H1 (cell line): Measurements from ENCODE around the gene MAML3. TPM values are rescaled to one million over a fixed set of nuclear protein-coding genes. Genes with fewer than 3 reads are reported as not detected.

Experiments used
- CTCF ChIA-PET: fragments of 300-600 bp; sonication (Branson Sonifier 250); formaldehyde crosslinking; loops from one replicate; lab custom pipeline; 2021; ENCODE audit not compliant: partially characterized antibody; lab: Charles Lee
- POLR2A ChIA-PET: fragments of 300-600 bp; sonication (Branson Sonifier 250); formaldehyde crosslinking; loops from one replicate; lab custom pipeline; 2021; ENCODE audit warnings: inconsistent platforms; ENCODE audit not compliant: partially characterized antibody; lab: Charles Lee
- DNase-seq, 2 experiments: peaks; one replicate each; pipeline versions ENCODE4 v3.0.0 to v3.0.0-alpha.2; 2010 to 2022; ENCODE audit warnings: low spot score in 2 of 2, low read depth in 1 of 2, mixed read lengths in 1 of 2
- FAIRE-seq: peaks from 2 replicates; lab custom pipeline; 2011; peaks lifted over from hg19 to GRCh38; lab: Jason Lieb, UNC
- H2AFZ ChIP-seq: 2 replicates; pipeline ENCODE4 v1.8.1; 2012; ENCODE audit warnings: low read length, inconsistent platforms
- H2AK5ac ChIP-seq: 2 replicates; pipeline ENCODE4 v1.6.1; 2013; ENCODE audit warnings: low read depth, low read length
- H2BK120ac ChIP-seq: replicated peaks from 2 replicates; pipeline ENCODE3; 2013; ENCODE audit warnings: low read depth, low read length, inconsistent platforms
- H2BK12ac ChIP-seq: 2 replicates; pipeline ENCODE4 v1.6.1; 2013; ENCODE audit warnings: low read depth, low read length
- H2BK15ac ChIP-seq: 2 replicates; pipeline ENCODE4 v1.6.1; 2013; ENCODE audit warnings: low read length
- H2BK20ac ChIP-seq: 2 replicates; pipeline ENCODE4 v1.6.1; 2013; ENCODE audit warnings: low read length
- H2BK5ac ChIP-seq: 2 replicates; pipeline ENCODE4 v1.6.1; 2013; ENCODE audit warnings: low read depth, low read length
- H3K14ac ChIP-seq: 2 replicates; pipeline ENCODE4 v1.6.1; 2013; ENCODE audit warnings: inconsistent platforms; ENCODE audit not compliant: insufficient read length
- H3K18ac ChIP-seq: 2 replicates; pipeline ENCODE4 v1.6.1; 2013; ENCODE audit warnings: low read length; ENCODE audit errors: extremely low read depth
- H3K23ac ChIP-seq: 2 replicates; pipeline ENCODE4 v1.6.1; 2013; ENCODE audit warnings: inconsistent platforms; ENCODE audit not compliant: insufficient read length
- H3K23me2 ChIP-seq: 2 replicates; pipeline ENCODE4 v1.6.1; 2013; ENCODE audit warnings: low read depth, low read length
- H3K27ac ChIP-seq: 2 replicates; pipeline ENCODE4 v1.6.1; 2011; ENCODE audit warnings: low read depth, low read length, inconsistent platforms
- H3K27me3 ChIP-seq, 4 experiments: replicated peaks in 1 of 4; 1 replicate in 1 of 4; 2 replicates in 3 of 4; pipeline versions ENCODE4 v1.6.1 to v1.8.1; 2011 to 2013; ENCODE audit warnings: low read length in 3 of 4, mild to moderate bottlenecking in 3 of 4, inconsistent platforms in 2 of 4, mixed read lengths in 2 of 4, moderate library complexity in 1 of 4; ENCODE audit not compliant: control insufficient read depth in 3 of 4, insufficient read depth in 3 of 4; ENCODE audit errors: extremely low read depth in 1 of 4
- H3K36me3 ChIP-seq, 4 experiments: 2 replicates each; pipeline versions ENCODE4 v1.6.1 to v1.8.1; 2011 to 2013; ENCODE audit warnings: mild to moderate bottlenecking in 4 of 4, low read length in 3 of 4, moderate library complexity in 2 of 4, control low read depth in 1 of 4, inconsistent platforms in 1 of 4; ENCODE audit not compliant: insufficient read depth in 4 of 4, control insufficient read depth in 2 of 4
- H3K4ac ChIP-seq: replicated peaks from 2 replicates; pipeline ENCODE3; 2013; ENCODE audit warnings: low read length, low read depth, mixed read lengths, inconsistent platforms; ENCODE audit not compliant: insufficient read length
- H3K4me1 ChIP-seq, 4 experiments: replicated peaks in 1 of 4; 1 replicate in 1 of 4; 2 replicates in 3 of 4; pipeline versions ENCODE4 v1.6.1 to v1.8.1; 2011 to 2013; ENCODE audit warnings: low read length in 3 of 4, inconsistent platforms in 2 of 4, mixed read lengths in 1 of 4; ENCODE audit not compliant: insufficient read depth in 4 of 4, control insufficient read depth in 3 of 4
- H3K4me2 ChIP-seq, 2 experiments: 2 replicates each; pipeline versions ENCODE4 v1.6.1 to v1.8.1; 2011 to 2013; ENCODE audit warnings: low read depth in 2 of 2, low read length in 2 of 2, control low read depth in 1 of 2, inconsistent platforms in 1 of 2, mild to moderate bottlenecking in 1 of 2; ENCODE audit not compliant: insufficient read depth in 1 of 2
- H3K4me3 ChIP-seq, 4 experiments: fragments of 200-600, 300-600 bp in 1 of 4; sonication (generic), shearing (Covaris generic), sonication (Bioruptor Twin) in 1 of 4; 2 replicates each; pipeline versions ENCODE4 v1.5.1 to v1.8.1; 2011 to 2016; ENCODE audit warnings: low read length in 4 of 4, low read depth in 3 of 4, control low read depth in 2 of 4, inconsistent platforms in 2 of 4, mild to moderate bottlenecking in 2 of 4, mixed read lengths in 1 of 4, moderate library complexity in 1 of 4; ENCODE audit not compliant: insufficient read depth in 2 of 4; ENCODE audit errors: extremely low read depth in 1 of 4
- H3K56ac ChIP-seq: replicated peaks from 2 replicates; pipeline ENCODE3; 2013; ENCODE audit warnings: low read depth, mild to moderate bottlenecking, mixed read lengths, low read length, inconsistent platforms; ENCODE audit not compliant: insufficient read length
- H3K79me1 ChIP-seq: 2 replicates; pipeline ENCODE4 v1.6.1; 2013; ENCODE audit warnings: low read depth, low read length, control low read depth
- H3K79me2 ChIP-seq, 2 experiments: 2 replicates each; pipeline versions ENCODE4 v1.6.1 to v1.8.1; 2012 to 2013; ENCODE audit warnings: low read length in 2 of 2, mild to moderate bottlenecking in 2 of 2, inconsistent platforms in 1 of 2; ENCODE audit not compliant: insufficient read depth in 2 of 2, control insufficient read depth in 1 of 2
- H3K9ac ChIP-seq, 4 experiments: replicated peaks in 1 of 4; 1 replicate in 1 of 4; 2 replicates in 3 of 4; pipeline versions ENCODE4 v1.6.1 to v1.8.1; 2011 to 2013; ENCODE audit warnings: low read depth in 3 of 4, low read length in 3 of 4, control low read depth in 2 of 4, mild to moderate bottlenecking in 2 of 4, moderate library complexity in 2 of 4, inconsistent platforms in 1 of 4; ENCODE audit errors: extremely low read depth in 1 of 4
- H3K9me3 ChIP-seq, 2 experiments: 2 replicates each; pipeline versions ENCODE4 v1.6.1 to v1.8.1; 2012 to 2013; ENCODE audit warnings: mild to moderate bottlenecking in 2 of 2, moderate library complexity in 2 of 2, control low read depth in 1 of 2, inconsistent platforms in 1 of 2, low read depth in 1 of 2, low read length in 1 of 2, mixed read lengths in 1 of 2; ENCODE audit not compliant: insufficient read depth in 2 of 2
- H4K20me1 ChIP-seq, 2 experiments: replicated peaks in 1 of 2; 2 replicates each; pipeline versions ENCODE3 to v1.8.1; 2011 to 2013; ENCODE audit warnings: inconsistent platforms in 2 of 2, low read length in 2 of 2, mild to moderate bottlenecking in 1 of 2; ENCODE audit not compliant: insufficient read depth in 2 of 2, control insufficient read depth in 1 of 2
- H4K5ac ChIP-seq: 2 replicates; pipeline ENCODE4 v1.6.1; 2013; ENCODE audit warnings: low read length, low read depth, mixed read lengths, inconsistent platforms; ENCODE audit not compliant: insufficient read length
- H4K8ac ChIP-seq: 2 replicates; pipeline ENCODE4 v1.8.0; 2013; ENCODE audit warnings: mild to moderate bottlenecking, moderate library complexity, low read length, inconsistent platforms; ENCODE audit not compliant: insufficient read depth; ENCODE audit errors: extremely low read depth
- H4K91ac ChIP-seq: replicated peaks from 2 replicates; pipeline ENCODE3; 2013; ENCODE audit warnings: low read length, mixed read lengths, inconsistent platforms; ENCODE audit not compliant: insufficient read length
- CEBPB ChIP-seq: IDR thresholded peaks from 2 replicates; pipeline ENCODE4 v1.6.1; 2012; ENCODE audit warnings: low read depth, low read length
- WGBS, 2 experiments: shearing (Covaris generic) in 1 of 2; methylation state at CpG; one replicate each; pipeline versions ENCODE4 v1.1.6 to v1.1.7; 2013 to 2015; ENCODE audit warnings: low lambda C conversion rate in 2 of 2, mixed read lengths in 2 of 2, inconsistent platforms in 1 of 2, low coverage in 1 of 2, missing lambda C conversion rate in 1 of 2; ENCODE audit not compliant: insufficient replicate concordance in 2 of 2, insufficient coverage in 1 of 2, insufficient read length in 1 of 2; ENCODE audit errors: extremely low coverage in 1 of 2, missing lambda C conversion rate in 1 of 2; 5-methylcytosine and 5-hydroxymethylcytosine counted together
- polyA plus RNA-seq, 7 experiments: library from polyadenylated mRNA; depleted of rRNA in 3 of 7; stranded (reverse) in 5 of 7; unstranded in 2 of 7; fragments of >200 nt in 5 of 7; fragments of 200-250 nt in 2 of 7; gene quantifications; 1 replicate in 5 of 7; 2 replicates in 1 of 7; 4 replicates in 1 of 7; pipeline versions ENCODE4 v1.2.1 to v1.2.3, GENCODE V29; 2011 to 2013; ENCODE audit warnings: missing spikeins in 2 of 7, mixed read lengths in 2 of 7
- total RNA-seq: library from RNA; stranded (reverse); fragmentation: NEBNext Ultra II Directional; extraction: Animal tissue kit (Norgen Biotek cat#: 25700); gene quantifications from 2 replicates; pipeline ENCODE4 v1.2.1, GENCODE V29; 2021

The MAML3 gene
- total and polyA plus RNA-seq, 2 of the 8 experiments (the other 6 are each of a cell fraction or from before 2014, with no cell fraction given) = 2.1 to 5.7 TPM

DNA sequence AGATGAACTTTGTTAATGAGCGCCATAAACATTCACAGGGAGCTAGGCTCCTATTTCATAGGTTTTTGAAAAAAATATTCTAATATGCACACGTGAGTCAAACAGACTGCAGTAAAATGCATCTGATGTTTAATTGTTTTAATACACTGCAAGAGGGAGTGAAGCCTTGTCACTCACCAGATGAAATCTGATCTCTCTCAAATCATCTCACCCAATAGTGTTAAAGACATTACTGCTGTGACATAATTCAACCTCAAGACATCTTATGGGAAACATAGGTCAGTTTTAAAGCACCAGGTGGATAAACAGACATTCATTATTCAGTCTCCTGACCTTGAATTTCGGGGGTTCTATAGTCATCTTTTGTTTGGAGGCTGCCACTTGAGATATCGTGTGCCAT, 148.3 kb downstream of the MAML3 start:
- no peak overlapping the region for H3K4ac ChIP-seq
- no peak overlapping the region for H2BK15ac ChIP-seq
- no peak overlapping the region for H2BK120ac ChIP-seq
- ChIA-PET POLR2A (no interaction called here), CTCF (interaction anchor here (1.1 kb wide), 1 partner anchor 43 kb away, joined by 3 read pairs; no protein-coding TSS in a partner anchor)
- no peak overlapping the region; a peak in 1 of 4 replicates for H3K4me2 ChIP-seq
- H2BK5ac ChIP-seq = no peak overlapping the region
- H3K23me2 ChIP-seq = no peaks in the 10 kb centered on the region
- H3K79me1 ChIP-seq = no peaks in the 10 kb centered on the region
- H3K27ac ChIP-seq = no peak overlapping the region
- DNase-seq (no peak), FAIRE-seq (no peak)
- no peak overlapping the region for H3K9ac ChIP-seq
- H4K5ac ChIP-seq = no peak overlapping the region
- H4K91ac ChIP-seq = no peak overlapping the region
- no peak overlapping the region for H2BK12ac ChIP-seq
- no peaks in the 10 kb centered on the region for H4K20me1 ChIP-seq
- no peak overlapping the region for H3K56ac ChIP-seq
- H4K8ac ChIP-seq = no peak overlapping the region
- H2BK20ac ChIP-seq = no peak overlapping the region
- H3K79me2 ChIP-seq = no peaks in the 10 kb centered on the region
- H3K9me3 ChIP-seq = no peaks in the 10 kb centered on the region
- no peak overlapping the region for H3K18ac ChIP-seq
- no peaks in the 10 kb centered on the region for H3K36me3 ChIP-seq
- H3K27me3 ChIP-seq = peaks cover 0 to 5% (median 2%) of the 10 kb centered on the region in 4 experiments; a peak in 2 of 7 replicates
- H3K4me3 ChIP-seq = no peak overlapping the region
- H2AK5ac ChIP-seq = no peak overlapping the region
- H3K14ac ChIP-seq = no peak overlapping the region
- H3K4me1 ChIP-seq = peaks cover 1 to 18% (median 5%) of the 10 kb centered on the region in 4 experiments; a peak in 5 of 7 replicates
- H3K23ac ChIP-seq = no peak overlapping the region
- H2AFZ ChIP-seq = no peak overlapping the region
- WGBS, 2 experiments = 88% methylated on average over 4 of the region's 4 CpGs; no CpG with 5 or more reads in 1 of the 2 experiments
- TF ChIP-seq CEBPB = no peak
